Stimulated activated CD4-positive, alpha-beta T cell treated with anti-CD3 and anti-CD28 coated beads, TNF-alpha, amount 100 ng/mL, for 1 hour (primary cell): ENCODE results near the gene FAM236B.
"Not testable (repeated sequence)": the region's sequence is repeated elsewhere in the genome, so short reads cannot be mapped to it uniquely, and the experiment has no call there.

Experiments used
- DNase-seq, 3 donors: peaks; one replicate each; pipeline ENCODE4 v3.0.0-alpha.2; 2020; ENCODE audit warnings: low read depth in 3 of 3, low spot score in 1 of 3

FAM236B gene

DNA sequence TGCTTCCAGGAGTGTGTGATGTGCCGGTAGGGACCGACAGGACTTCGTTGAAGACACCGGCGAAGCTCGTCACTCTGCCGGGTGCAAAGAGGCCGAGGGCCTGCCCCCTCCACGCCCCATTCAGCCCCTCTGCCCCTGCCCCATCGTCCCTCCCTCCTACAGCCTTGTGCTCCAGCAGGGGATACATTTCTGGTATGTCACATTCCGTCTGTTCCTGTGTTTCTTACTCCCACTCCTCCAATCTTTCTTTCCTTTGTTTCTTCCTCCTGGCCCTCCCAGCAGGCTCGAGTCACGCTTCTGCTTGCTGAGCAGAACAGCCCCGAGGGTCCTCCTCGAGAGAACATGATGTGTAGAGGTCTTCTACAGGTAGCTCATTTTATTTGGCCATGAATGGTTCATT, at the start of gene FAM236B:
TSS of gene FAM236B (minus strand) at position 101 of the 400 bp plus-strand sequence. CDS start at position 1, 100 bp downstream.
- DNase-seq, result not testable (repeated sequence)

DNA sequence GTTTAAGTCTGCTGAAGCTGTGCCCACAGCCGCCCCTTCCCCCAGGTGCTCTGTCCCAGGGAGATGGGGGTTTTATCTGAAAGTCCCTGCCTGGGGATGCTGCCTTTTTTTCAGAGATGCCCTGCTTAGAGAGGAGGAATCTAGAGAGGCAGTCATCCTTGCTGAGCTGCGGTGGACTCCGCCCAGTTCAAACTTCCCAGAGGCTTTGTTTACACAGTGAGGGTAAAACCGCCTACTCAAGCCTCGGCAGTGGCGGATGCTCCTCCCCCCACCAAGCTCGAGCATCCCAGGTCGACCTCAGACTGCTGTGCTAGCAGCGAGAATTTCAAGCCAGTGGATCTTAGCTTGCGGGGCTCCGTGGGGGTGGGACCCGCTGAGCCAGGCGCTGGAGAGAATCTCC, 48.2 kb upstream of the FAM236B start:
- DNase-seq, result not testable (repeated sequence)

DNA sequence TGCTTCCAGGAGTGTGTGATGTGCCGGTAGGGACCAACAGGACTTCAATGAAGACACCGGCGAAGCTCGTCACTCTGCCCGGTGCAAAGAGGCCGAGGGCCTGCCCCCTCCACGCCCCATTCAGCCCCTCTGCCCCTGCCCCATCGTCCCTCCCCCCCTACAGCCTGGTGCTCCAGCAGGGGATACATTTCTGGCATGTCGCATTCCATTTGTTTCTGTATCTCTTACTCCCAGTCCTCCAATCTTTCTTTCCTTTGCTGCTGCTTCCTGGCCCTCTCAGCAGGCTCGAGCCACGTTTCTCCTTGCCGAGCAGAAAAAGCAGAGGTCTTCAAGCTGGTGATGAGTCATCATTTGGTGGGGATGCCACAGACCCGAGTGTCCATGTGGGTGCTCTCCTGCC, 25.6 kb upstream of the FAM236B start, which contains the start of gene FAM236D:
TSS of gene FAM236D (minus strand) at position 101 of the 400 bp plus-strand sequence. CDS start at position 1, 100 bp downstream.
- not testable (repeated sequence) for DNase-seq

DNA sequence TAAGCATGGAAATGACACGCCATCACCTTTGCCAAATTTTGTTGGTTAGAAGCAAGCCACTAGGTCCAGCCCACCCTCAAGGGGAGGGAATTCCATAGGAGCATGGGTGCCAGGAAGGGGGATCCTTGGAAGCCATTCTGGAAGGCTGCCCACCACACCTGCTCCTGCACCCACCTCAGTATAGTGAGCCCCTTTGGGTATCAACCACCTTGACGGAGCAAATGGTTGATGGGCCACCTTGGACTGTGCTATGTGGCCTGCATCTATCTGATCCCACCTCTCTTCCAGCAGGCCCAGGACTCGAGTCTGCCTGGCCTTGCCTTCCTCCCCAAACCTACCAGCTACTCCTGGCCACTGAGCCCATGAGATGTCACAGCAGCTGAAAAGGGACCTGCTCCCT, 7.9 kb upstream of the FAM236B start:
- DNase-seq, result not testable (repeated sequence)

DNA sequence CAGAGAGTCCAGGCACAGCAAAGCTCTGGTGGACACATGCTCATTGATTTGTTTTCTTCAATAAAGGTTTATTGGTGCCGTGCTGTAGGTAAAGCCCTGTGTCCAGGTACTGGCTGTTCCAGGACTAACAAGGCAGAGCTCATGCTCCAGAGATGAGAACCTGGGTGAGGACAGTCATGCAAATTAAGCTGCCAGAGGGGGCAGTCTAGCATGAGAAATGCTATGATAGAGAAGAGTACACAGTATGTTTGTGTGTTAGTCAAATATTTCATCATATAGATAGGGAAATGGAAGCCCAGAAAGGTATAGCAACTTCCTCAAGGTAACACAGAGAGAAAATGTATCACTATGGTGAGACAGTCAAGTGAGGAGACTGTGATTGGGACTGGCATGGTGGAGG, 5.7 kb upstream of the FAM236B start:
- not testable (repeated sequence) for DNase-seq

DNA sequence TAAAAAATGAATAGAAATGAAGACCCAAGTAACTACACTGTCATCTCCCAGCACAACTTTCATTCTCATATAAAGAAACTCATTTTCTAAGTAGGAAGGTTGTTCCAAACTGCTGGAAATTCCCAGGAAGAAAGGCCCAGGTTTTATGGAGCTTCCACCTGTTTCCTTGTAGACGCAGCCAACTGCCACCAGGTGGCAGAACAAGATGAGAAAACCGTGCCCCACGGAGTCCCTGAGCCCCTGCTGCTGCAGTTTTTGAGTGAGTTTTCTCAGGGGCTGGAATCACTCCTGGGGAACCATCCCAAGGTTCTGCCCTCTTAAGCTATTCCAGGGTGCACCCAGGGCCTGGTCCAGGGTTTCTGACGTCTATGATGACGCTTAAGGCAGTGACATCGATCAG, 1.5 kb upstream of the FAM236B start:
- not testable (repeated sequence) for DNase-seq

DNA sequence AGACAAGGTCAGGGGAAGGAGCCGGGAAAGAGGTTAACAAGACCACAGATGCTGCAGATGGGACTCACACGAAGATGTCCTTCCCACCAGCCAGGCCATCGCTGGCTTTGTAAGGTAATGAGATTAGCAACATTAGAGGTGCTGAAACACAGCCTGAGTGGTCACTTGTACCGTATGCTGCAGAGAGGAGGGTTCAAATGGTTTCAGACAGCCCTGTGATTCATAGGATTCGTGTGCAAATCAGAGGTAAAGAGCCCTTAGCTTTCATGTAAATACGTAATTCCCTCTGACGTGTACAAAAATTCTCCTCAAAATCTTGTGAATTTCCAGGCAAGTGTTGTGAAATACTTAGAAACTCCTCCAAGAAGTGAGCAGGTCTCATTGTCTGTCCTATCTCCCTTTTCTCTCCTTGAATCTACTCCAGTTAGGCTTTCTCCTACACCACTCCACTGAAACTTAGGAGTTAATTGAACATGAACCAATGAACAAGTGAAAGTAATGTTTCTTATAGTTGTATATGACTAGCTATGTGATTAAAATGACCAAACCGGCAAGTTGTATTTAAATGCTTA, 991 bp upstream of the FAM236B start:
- not testable (repeated sequence) for DNase-seq

DNA sequence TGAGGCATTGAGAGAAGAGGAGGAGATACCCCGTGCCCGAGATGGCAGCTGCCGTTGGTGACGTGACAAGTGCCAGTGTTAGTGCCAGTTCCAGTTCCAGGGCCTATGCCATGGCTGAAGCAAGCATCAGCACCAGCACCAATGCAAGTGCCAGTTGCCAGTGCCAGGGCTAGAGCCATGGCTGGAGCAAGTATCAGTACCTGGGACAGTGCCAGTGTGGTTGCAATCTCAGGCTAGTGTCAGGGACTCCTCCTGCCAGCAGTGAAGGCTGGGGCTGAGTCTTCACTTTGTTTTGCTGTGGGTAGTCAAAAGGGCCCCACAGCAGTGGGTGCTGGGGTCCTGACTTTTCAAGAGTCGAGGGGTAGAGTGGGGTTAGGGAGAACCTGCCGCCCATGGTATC, 4.3 kb downstream of the FAM236B start:
- DNase-seq, result not testable (repeated sequence)

DNA sequence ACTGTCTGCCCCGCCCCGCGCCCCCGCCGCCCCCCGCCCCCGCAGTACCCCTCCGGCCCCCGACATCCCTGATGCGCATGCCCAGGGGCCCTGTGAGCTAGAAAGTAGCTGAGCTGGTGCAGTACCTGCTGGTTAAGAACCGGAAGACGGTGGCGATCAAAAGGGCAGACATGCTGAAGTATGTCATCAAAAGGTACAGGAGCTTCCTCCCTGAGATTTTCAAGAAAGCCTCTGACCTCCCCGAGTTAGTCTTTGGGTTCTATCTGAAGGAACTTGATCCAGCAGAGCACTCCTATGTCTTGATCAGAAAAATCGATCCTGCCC, 5.0 kb downstream of the FAM236B start:
- DNase-seq, result not testable (repeated sequence)

DNA sequence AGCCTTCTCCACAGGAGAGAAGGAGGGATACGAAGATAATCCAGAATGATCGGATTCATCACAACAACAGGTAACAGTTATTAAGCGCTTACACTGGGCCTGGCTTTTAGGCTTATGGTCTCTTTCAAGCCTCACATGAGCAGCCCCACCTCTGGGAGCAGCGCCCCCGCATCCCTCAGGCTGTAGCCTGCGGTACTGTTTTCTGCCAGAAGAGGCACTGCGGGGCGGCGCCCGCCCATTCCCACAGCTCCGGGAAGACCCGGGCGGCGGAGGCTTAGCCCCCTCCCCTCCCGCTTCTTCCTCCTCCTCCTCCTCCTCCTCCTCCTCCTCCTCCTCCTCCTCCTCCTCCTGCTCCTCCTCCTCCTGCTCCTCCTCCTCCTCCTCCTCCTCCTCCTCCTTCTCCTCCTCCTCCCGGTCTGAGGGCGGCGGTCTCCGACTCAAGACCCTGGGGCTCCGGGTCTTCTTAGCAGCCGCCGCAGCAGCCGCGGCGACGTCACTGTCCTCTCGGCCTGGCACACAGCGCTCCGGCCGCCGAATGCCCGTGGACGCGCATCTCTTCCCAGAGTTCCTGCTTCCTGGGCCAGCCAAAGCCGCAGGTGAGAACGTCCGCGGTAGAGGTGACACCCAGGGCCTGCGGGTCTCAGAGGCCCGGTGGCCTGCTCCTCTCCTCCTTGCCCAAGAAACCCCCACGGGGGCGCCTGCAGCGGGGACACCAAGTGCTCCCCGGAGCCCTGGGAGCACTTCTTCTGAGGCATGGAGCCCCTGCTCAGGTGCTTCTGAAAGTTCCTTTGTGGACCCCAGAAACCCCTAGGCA, 5.6 kb downstream of the FAM236B start, which contains the start of gene DMRTC1B:
TSS of gene DMRTC1B (plus strand) at position 238 of the 814 bp plus-strand sequence. CDS start 68,246 bp downstream, outside the sequence.
- not testable (repeated sequence) for DNase-seq

DNA sequence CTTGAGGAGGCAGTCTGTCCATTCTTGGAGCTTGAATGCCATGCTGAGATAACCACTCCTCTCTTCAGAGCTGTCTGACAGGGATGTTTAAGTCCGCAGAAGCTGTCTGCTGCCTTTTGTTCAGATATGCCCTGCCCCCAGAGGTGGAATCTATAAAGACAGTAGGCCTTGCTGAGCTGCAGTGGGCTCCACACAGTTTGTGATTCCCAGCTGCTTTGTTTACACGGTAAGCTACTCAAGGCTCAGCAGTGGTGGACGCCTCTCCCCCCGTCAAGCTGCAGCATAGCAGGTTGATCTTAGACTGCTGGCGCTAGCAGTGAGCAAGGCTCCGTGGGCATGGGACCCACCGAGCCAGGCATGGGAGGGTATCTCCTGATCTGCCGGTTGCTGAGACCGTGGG, 22.0 kb downstream of the FAM236B start:
- not testable (repeated sequence) for DNase-seq

DNA sequence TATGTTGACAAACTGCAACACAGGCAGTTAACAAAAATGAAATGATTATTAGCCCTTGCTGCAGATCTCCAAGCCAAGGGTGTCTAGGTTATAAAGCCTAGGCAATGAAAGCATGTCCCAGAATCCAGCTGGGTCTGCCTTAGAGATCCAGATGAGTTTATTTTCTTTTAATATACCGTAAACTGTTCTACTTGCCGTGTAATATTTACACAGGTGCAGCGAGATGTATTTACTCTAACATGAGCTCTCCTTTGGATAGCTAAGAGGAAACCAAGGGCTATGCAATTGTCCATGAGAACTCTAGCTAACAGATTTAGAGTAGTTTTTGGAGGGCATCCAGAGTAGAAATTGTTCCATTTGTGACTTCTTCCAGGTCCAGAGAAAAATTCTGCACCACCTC, 33.9 kb downstream of the FAM236B start:
- DNase-seq, result not testable (repeated sequence)

DNA sequence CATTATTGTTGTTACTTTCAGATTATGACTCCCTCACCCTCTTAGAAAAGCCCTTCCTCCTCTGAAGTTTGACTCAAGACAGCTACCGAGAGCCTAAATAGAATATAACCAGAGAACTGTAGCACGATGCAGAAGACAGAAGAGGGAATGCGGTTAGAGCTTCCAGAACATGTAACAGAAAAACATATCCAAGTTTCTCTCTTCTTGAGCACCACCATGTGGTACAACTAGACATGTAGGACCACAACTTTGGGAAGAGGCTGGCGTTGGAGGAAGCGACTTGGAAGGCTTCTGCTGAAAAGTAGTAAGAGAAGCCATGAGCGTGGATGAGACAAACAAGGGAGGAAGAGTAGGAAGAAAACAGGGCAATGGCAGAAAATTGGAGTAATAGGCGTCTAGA, 36.9 kb downstream of the FAM236B start:
- DNase-seq, result not testable (repeated sequence)

DNA sequence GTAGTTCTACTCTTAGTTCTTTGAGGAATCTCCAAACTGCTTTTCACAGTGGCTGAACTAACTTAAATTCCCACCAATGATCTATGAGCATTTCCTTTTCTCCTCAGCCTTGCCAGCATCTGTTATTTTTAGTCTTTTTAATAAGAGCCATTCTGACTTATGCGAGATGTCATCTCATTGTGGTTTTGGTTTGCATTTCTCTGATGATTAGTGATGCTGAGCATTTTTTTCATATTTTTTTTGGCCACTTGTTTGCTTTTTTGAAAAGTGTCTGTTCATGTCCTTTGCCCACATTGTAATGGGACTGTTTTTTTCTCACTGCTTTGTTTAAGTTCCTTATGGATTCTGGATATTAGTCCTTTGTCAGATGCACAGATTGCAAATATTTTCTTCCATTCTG, 46.9 kb downstream of the FAM236B start:
- no peak for DNase-seq

DNA sequence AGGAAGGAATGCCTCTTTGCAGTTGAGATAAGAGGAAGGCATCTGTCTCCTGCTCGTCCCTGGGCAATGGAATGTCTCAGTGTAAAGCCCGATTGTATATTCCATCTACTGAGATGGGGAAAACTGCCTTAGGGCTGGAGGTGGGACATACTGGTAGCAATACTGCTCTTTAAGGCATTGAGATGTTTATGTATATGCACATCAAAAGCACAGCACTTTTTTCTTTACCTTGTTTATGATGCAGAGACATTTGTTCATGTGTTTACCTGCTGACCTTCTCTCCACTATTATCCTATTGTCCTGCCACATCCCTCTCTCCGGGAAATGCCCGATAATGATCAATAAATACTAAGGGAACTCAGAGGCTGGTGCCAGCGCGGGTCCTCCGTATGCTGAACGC, 48.8 kb downstream of the FAM236B start:
- not testable (repeated sequence) for DNase-seq
